Naive B cell (primary cell): Measurements from ENCODE around the gene SMAD1. TPM values are rescaled to one million over a fixed set of nuclear protein-coding genes. Genes with fewer than 3 reads are reported as not detected.

ENCODE experiments used
- ATAC-seq, 2 donors: fragments of 150-1000 bp; cut with Tn5 transposase; 2 replicates each; pipeline ENCODE4 v1.10.0; 2021; ENCODE audit warnings: low read depth in 2 of 2, mild to moderate bottlenecking in 2 of 2, moderate library complexity in 2 of 2
- DNase-seq: peaks from one replicate; pipeline ENCODE4 v3.0.0; 2022
- H3K27ac Mint-ChIP-seq, 6 donors: one replicate each; pipeline ENCODE4 v1.8.0; 2020 to 2022; ENCODE audit warnings: mild to moderate bottlenecking in 6 of 6, mixed read lengths in 6 of 6, moderate library complexity in 5 of 6, inconsistent platforms in 2 of 6
- H3K27me3 Mint-ChIP-seq, 3 donors: one replicate each; pipeline ENCODE4 v1.8.0; 2021 to 2022; ENCODE audit warnings: mixed read lengths in 3 of 3, mild to moderate bottlenecking in 1 of 3
- H3K36me3 Mint-ChIP-seq, 2 donors: one replicate each; pipeline ENCODE4 v1.8.0; 2020 to 2022; ENCODE audit warnings: mixed read lengths in 2 of 2, inconsistent platforms in 1 of 2, mild to moderate bottlenecking in 1 of 2
- H3K4me1 Mint-ChIP-seq, 3 donors: one replicate each; pipeline ENCODE4 v1.8.0; 2020 to 2022; ENCODE audit warnings: mixed read lengths in 3 of 3, inconsistent platforms in 1 of 3, mild to moderate bottlenecking in 1 of 3, moderate library complexity in 1 of 3
- H3K4me3 Mint-ChIP-seq, 8 donors: one replicate each; pipeline ENCODE4 v1.8.0; 2020 to 2022; ENCODE audit warnings: mild to moderate bottlenecking in 8 of 8, mixed read lengths in 8 of 8, moderate library complexity in 8 of 8, inconsistent platforms in 2 of 8
- H3K9me3 Mint-ChIP-seq, 7 donors: one replicate each; pipeline ENCODE4 v1.8.0; 2020 to 2022; ENCODE audit warnings: mixed read lengths in 7 of 7, mild to moderate bottlenecking in 5 of 7, inconsistent platforms in 2 of 7, moderate library complexity in 1 of 7
- polyA plus RNA-seq, 6 donors: library from polyadenylated mRNA; unstranded; fragments of 300-500 nt; fragmentation: Illumina TruSeq; gene quantifications; one replicate each; pipeline ENCODE4 v1.2.3, GENCODE V29; 2021; ENCODE audit warnings: low read depth in 6 of 6

Gene SMAD1
- polyA plus RNA-seq, 6 donors from 2014 or later = 0.30 to 1.6 (median 0.41) TPM; not detected in 3

DNA sequence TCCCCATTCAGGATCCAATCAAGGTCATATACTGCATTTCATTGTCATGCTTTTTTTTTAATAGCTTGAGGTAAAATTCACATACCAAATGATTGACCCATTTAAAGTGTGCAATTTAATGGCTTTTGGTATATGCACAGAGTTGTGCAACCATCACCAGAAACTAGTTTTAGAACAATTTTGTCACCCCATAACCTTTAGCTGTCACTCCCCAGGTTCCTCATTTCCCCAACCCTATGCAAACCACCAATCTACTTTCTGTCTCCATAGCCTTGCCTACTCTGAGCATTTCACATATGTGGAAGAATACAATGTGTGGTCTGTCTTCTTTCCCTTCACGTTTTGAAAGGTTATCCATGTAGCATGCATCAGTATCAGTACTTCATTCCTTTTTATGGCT is 1.4 kb upstream of the SMAD1 start:
- H3K4me3 Mint-ChIP-seq = peak overlapping the region in 5 of 8 donors; percentile 12 to 80 (median 74)
- peaks cover 0 to 9% of the 10 kb centered on the region in 2 donors for H3K36me3 Mint-ChIP-seq
- H3K4me1 Mint-ChIP-seq = peaks cover 6 to 14% (median 12%) of the 10 kb centered on the region in 3 donors
- no peak overlapping the region for H3K27ac Mint-ChIP-seq
- DNase-seq = no peak
- peaks cover 25 to 57% (median 39%) of the 10 kb centered on the region in 3 donors for H3K27me3 Mint-ChIP-seq
- peak in 1 of 2 donors; percentile 32 for ATAC-seq
- peaks cover 0 to 8% (median 4%) of the 10 kb centered on the region in 7 donors for H3K9me3 Mint-ChIP-seq

DNA sequence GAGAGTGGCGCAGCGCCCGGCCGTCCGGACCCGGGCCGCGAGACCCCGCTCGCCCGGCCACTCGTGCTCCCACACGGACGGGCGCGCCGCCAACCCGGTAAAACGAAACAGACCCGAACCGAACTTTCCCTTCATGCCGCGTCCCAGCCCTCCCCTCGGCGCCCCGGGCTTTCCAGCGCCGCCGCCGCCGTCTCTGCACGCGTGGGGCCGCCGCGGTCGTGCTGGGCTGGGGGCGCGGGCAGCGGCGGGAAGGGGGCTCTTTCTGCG is 222 bp downstream of the SMAD1 start:
- Mint-ChIP-seq H3K4me3 (peak overlapping the region in 2 of 8 donors; percentile 80 to 83), H3K27ac (no peak overlapping the region), H3K27me3 (peaks cover 35 to 49% (median 43%) of the 10 kb centered on the region in 3 donors), H3K36me3 (peaks cover 0 to 4% of the 10 kb centered on the region in 2 donors), H3K4me1 (peaks cover 6 to 14% (median 12%) of the 10 kb centered on the region in 3 donors), H3K9me3 (peaks cover 0 to 8% (median 2%) of the 10 kb centered on the region in 7 donors)
- DNase-seq (peak; percentile 22), ATAC-seq (peak; percentile 39 to 50)

GRCh38 chr4:145482209-145483037 is 770 bp downstream of the SMAD1 start:
- ATAC-seq (peak; percentile 36 to 43), DNase-seq (peak; percentile 10)
- no peaks in the 10 kb centered on the region for H3K36me3 Mint-ChIP-seq
- peaks cover 34 to 43% (median 42%) of the 10 kb centered on the region in 3 donors for H3K27me3 Mint-ChIP-seq
- H3K9me3 Mint-ChIP-seq = peaks cover 0 to 8% (median 2%) of the 10 kb centered on the region in 7 donors
- peaks cover 8 to 14% (median 12%) of the 10 kb centered on the region in 3 donors for H3K4me1 Mint-ChIP-seq
- no peak overlapping the region for H3K27ac Mint-ChIP-seq
- H3K4me3 Mint-ChIP-seq = peak overlapping the region in 1 of 8 donors; percentile 66

DNA sequence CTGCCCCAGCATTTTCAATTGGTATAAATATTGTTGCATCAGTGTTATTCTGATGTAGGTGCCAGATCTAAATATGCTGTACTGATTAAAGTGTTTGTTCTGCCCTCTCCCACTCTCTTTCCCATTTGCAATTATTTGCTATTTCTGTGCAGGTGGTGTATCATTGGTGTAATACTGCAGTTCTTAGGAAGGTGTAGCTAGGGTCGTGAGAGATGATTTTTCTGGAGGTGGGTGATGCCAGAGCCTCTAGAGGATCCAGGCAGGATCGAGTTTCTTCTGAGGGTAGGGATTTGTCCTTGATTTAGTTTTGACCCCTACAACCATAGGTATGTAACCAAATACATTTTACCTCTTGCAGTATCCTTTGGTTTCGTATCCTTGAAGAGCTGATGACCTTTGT is 1.9 kb downstream of the SMAD1 start:
- H3K27ac Mint-ChIP-seq = no peak overlapping the region
- H3K4me1 Mint-ChIP-seq = peaks cover 12 to 15% (median 14%) of the 10 kb centered on the region in 3 donors
- H3K9me3 Mint-ChIP-seq = peaks cover 0 to 8% (median 2%) of the 10 kb centered on the region in 7 donors
- DNase-seq = no peak
- H3K27me3 Mint-ChIP-seq = peaks cover 35 to 37% (median 35%) of the 10 kb centered on the region in 3 donors
- H3K36me3 Mint-ChIP-seq = no peaks in the 10 kb centered on the region
- ATAC-seq = no peak
- no peak overlapping the region for H3K4me3 Mint-ChIP-seq

- H3K4me3 Mint-ChIP-seq = no peak overlapping the region
- no peak overlapping the region for H3K27ac Mint-ChIP-seq
- ATAC-seq (no peak), DNase-seq (no peak)
- no peaks in the 10 kb centered on the region for H3K36me3 Mint-ChIP-seq
- peaks cover 27 to 32% (median 28%) of the 10 kb centered on the region in 3 donors for H3K27me3 Mint-ChIP-seq
- peaks cover 0 to 5% (median under 1%) of the 10 kb centered on the region in 7 donors for H3K9me3 Mint-ChIP-seq
- H3K4me1 Mint-ChIP-seq = peaks cover 12 to 15% (median 14%) of the 10 kb centered on the region in 3 donors
Measured at GRCh38 chr4:145484225-145484846, 2.7 kb downstream of the SMAD1 start.

DNA sequence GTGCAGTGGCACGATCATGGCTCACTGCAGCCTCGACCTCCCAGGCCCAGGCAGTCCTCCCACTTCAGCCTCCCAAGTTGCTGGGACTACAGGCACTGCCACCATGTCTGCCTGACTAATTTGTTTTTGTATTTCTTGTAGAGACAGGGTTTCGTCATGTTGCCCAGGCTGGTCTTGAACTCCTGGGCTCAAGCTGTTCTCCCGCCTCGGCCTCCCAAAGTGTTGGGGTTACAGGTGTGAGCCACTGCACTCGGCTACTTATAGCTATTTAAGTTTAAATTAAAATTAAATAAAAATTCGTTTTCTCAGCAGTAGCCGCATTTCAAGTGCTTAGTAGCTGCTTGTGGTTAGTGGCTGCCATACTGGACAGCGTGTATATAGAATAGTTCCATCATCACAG is 3.5 kb downstream of the SMAD1 start:
- DNase-seq = no peak
- Mint-ChIP-seq H3K27ac (no peak overlapping the region), H3K27me3 (peaks cover 21 to 28% (median 24%) of the 10 kb centered on the region in 3 donors), H3K4me1 (peaks cover 12 to 15% (median 14%) of the 10 kb centered on the region in 3 donors), H3K9me3 (peaks cover 0 to 5% (median 0%) of the 10 kb centered on the region in 7 donors), H3K4me3 (peak overlapping the region in 1 of 8 donors; percentile 17), H3K36me3 (no peaks in the 10 kb centered on the region)
- ATAC-seq = no peak

DNA sequence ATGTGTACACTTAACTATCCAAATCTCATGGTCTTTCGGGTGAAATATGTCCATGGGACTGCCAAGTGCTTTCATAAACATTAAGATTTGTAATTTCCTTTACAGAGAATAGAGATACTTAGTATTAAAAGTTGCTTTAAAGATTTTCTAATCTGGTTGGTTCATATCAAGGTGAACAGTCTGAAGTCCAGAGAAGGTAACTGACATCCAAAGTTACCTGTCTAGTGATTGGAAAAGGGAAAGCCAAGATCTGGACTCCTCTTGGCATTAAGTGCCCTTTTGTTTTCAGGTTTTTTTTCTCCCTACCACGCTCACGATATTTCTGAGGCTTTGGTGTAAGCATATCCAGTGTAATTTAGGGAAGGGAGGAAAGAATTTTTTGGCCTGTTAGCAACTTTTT is 5.0 kb downstream of the SMAD1 start:
- no peaks in the 10 kb centered on the region for H3K9me3 Mint-ChIP-seq
- H3K27me3 Mint-ChIP-seq = peaks cover 10 to 20% (median 14%) of the 10 kb centered on the region in 3 donors
- ATAC-seq (no peak), DNase-seq (no peak)
- H3K27ac Mint-ChIP-seq = no peak overlapping the region
- H3K36me3 Mint-ChIP-seq = no peaks in the 10 kb centered on the region
- peaks cover 0 to 9% (median 0%) of the 10 kb centered on the region in 3 donors for H3K4me1 Mint-ChIP-seq
- no peak overlapping the region for H3K4me3 Mint-ChIP-seq

DNA sequence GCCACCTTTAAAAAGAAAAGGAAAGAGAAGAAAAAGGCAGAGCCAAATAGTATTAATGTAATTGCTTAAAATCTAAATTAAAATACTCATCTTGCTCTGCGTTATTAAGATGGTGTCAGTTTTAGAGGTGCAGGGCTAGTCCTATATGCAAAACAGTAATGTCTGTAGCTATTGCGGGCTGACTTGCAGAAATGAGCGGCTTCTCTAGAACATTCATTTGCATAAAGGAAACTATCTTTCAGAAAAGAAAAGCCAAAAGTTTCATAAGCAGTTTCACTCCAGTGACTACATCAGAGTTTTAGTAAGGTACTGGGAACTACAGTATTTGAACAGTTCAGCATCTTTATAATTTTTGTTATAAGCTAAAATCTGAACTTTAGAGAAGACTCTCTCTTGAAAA is 6.0 kb downstream of the SMAD1 start:
- Mint-ChIP-seq H3K4me3 (peak overlapping the region in 1 of 8 donors; percentile 19), H3K9me3 (no peaks in the 10 kb centered on the region), H3K27ac (no peak overlapping the region), H3K4me1 (peaks cover 0 to 9% (median 0%) of the 10 kb centered on the region in 3 donors), H3K36me3 (no peaks in the 10 kb centered on the region), H3K27me3 (peaks cover 14 to 28% (median 19%) of the 10 kb centered on the region in 3 donors)
- ATAC-seq = peak; percentile 97
- DNase-seq = peak; percentile 59

DNA sequence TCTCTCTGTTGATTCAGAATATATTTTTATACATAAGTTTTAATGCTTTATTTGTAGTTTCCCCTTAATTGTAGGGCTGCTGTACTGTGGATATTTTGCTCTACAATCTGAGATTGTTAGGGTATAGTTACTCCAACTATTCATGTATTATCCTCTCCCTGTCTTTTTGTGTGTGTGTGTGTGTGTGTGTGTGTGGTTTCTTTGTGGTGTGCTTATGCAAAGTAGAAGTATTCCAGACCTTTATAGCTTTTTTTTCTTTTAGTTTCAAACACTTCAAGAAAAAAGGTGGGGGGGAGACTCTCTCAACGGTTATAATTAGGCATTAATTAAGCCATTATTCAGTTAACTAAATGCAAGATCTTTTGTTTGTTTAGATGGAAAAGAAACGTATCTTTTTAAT is 6.7 kb downstream of the SMAD1 start:
- no peak overlapping the region for H3K4me3 Mint-ChIP-seq
- H3K27me3 Mint-ChIP-seq = peaks cover 19 to 33% (median 19%) of the 10 kb centered on the region in 3 donors
- H3K36me3 Mint-ChIP-seq = no peaks in the 10 kb centered on the region
- H3K4me1 Mint-ChIP-seq = peaks cover 0 to 9% (median 6%) of the 10 kb centered on the region in 3 donors
- no peak for DNase-seq
- H3K27ac Mint-ChIP-seq = no peak overlapping the region
- H3K9me3 Mint-ChIP-seq = no peaks in the 10 kb centered on the region
- no peak for ATAC-seq

DNA sequence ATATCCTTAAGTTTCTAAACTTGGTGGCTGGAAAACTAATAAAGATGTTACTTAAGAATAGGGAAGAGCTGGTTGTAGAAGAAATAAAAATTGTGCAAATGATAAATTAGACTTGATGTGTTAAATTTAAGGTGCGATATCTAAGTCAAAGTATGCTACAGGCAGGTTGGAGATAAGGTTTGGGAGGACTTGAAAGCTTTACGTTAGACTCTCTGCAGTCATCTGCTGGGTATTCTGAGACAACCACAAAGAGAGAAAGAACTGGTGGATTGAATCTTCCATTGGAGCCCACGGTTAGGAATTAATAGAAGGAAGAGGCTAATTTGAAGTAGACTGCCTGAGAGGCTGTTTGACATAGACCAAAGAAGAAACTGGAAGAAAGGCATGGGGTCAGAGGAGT is 7.9 kb downstream of the SMAD1 start:
- Mint-ChIP-seq H3K27ac (no peak overlapping the region), H3K9me3 (no peaks in the 10 kb centered on the region), H3K36me3 (no peaks in the 10 kb centered on the region), H3K4me1 (peaks cover 0 to 9% (median 6%) of the 10 kb centered on the region in 3 donors), H3K27me3 (peaks cover 21 to 33% (median 27%) of the 10 kb centered on the region in 3 donors), H3K4me3 (no peak overlapping the region)
- no peak for DNase-seq
- ATAC-seq = no peak

DNA sequence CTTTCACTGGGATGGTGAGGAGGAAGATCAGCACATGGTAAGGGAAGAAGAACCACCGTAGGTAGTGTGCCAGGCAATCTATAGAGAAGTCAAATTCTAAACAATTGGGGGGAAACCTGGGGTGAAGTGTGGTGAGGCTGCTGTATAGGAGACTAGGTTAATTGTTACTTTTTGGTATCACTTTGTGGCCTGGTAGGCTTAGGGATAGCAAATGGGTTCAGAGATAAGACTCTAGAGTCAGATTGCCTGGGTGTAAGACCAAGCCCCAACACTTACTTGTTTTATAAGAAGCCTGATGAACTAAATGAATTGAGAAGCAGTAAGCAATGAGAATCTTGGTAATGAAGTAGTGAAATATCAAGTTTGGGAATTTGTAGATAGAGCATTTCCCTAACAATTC is 8.7 kb downstream of the SMAD1 start:
- no peak for ATAC-seq
- no peak for DNase-seq
- peaks cover 28 to 39% (median 34%) of the 10 kb centered on the region in 3 donors for H3K27me3 Mint-ChIP-seq
- no peak overlapping the region for H3K27ac Mint-ChIP-seq
- H3K4me1 Mint-ChIP-seq = peaks cover 0 to 9% (median 6%) of the 10 kb centered on the region in 3 donors
- H3K9me3 Mint-ChIP-seq = no peaks in the 10 kb centered on the region
- H3K4me3 Mint-ChIP-seq = no peak overlapping the region
- H3K36me3 Mint-ChIP-seq = no peaks in the 10 kb centered on the region

DNA sequence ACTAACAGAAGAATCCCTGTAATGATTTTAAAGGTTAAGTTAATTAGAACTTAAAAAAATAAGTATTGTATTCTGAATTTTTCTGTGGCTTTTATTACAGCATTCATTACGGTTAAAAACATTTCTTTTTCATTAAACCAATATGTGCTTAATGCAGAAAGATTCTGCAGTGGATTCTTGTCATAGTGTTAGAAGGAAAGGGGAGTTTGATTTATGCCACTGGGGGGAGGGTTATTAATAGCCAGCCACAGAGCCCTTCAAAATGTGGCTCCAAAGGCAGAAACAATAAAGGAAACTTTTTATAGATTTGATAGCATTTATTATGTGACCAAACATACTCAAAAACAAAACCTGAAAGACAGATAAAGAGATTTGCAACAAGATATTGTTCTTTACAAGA is 9.1 kb downstream of the SMAD1 start:
- ATAC-seq (no peak), DNase-seq (no peak)
- Mint-ChIP-seq H3K9me3 (no peaks in the 10 kb centered on the region), H3K4me3 (no peak overlapping the region), H3K27me3 (peaks cover 26 to 38% (median 30%) of the 10 kb centered on the region in 3 donors), H3K36me3 (no peaks in the 10 kb centered on the region), H3K27ac (no peak overlapping the region), H3K4me1 (peaks cover 0 to 9% (median 6%) of the 10 kb centered on the region in 3 donors)

- no peak overlapping the region for H3K4me3 Mint-ChIP-seq
- no peak for ATAC-seq
- H3K36me3 Mint-ChIP-seq = no peaks in the 10 kb centered on the region
Measured at GRCh38 chr4:145492376-145492775, 10.7 kb downstream of the SMAD1 start.

More at GRCh38 chr4:145492376-145492775, 10.7 kb downstream of the SMAD1 start:
- Mint-ChIP-seq H3K9me3 (no peaks in the 10 kb centered on the region), H3K27ac (no peak overlapping the region), H3K27me3 (peaks cover 21 to 43% (median 33%) of the 10 kb centered on the region in 3 donors), H3K4me1 (peaks cover 0 to 7% (median 6%) of the 10 kb centered on the region in 3 donors)
- DNase-seq = no peak
